H1 (cell line): Measurements from ENCODE around the gene SLC1A6. TPM values are rescaled to one million over a fixed set of nuclear protein-coding genes. Genes with fewer than 3 reads are reported as not detected.

Experiments used
- CTCF ChIA-PET: fragments of 300-600 bp; sonication (Branson Sonifier 250); formaldehyde crosslinking; loops from one replicate; lab custom pipeline; 2021; ENCODE audit not compliant: partially characterized antibody; lab: Charles Lee
- POLR2A ChIA-PET: fragments of 300-600 bp; sonication (Branson Sonifier 250); formaldehyde crosslinking; loops from one replicate; lab custom pipeline; 2021; ENCODE audit warnings: inconsistent platforms; ENCODE audit not compliant: partially characterized antibody; lab: Charles Lee
- DNase-seq, 2 experiments: peaks; one replicate each; pipeline versions ENCODE4 v3.0.0 to v3.0.0-alpha.2; 2010 to 2022; ENCODE audit warnings: low spot score in 2 of 2, low read depth in 1 of 2, mixed read lengths in 1 of 2
- FAIRE-seq: peaks from 2 replicates; lab custom pipeline; 2011; peaks lifted over from hg19 to GRCh38; lab: Jason Lieb, UNC
- H2AFZ ChIP-seq: 2 replicates; pipeline ENCODE4 v1.8.1; 2012; ENCODE audit warnings: low read length, inconsistent platforms
- H2AK5ac ChIP-seq: 2 replicates; pipeline ENCODE4 v1.6.1; 2013; ENCODE audit warnings: low read depth, low read length
- H2BK120ac ChIP-seq: replicated peaks from 2 replicates; pipeline ENCODE3; 2013; ENCODE audit warnings: low read depth, low read length, inconsistent platforms
- H2BK12ac ChIP-seq: 2 replicates; pipeline ENCODE4 v1.6.1; 2013; ENCODE audit warnings: low read depth, low read length
- H2BK15ac ChIP-seq: 2 replicates; pipeline ENCODE4 v1.6.1; 2013; ENCODE audit warnings: low read length
- H2BK20ac ChIP-seq: 2 replicates; pipeline ENCODE4 v1.6.1; 2013; ENCODE audit warnings: low read length
- H2BK5ac ChIP-seq: 2 replicates; pipeline ENCODE4 v1.6.1; 2013; ENCODE audit warnings: low read depth, low read length
- H3K14ac ChIP-seq: 2 replicates; pipeline ENCODE4 v1.6.1; 2013; ENCODE audit warnings: inconsistent platforms; ENCODE audit not compliant: insufficient read length
- H3K18ac ChIP-seq: 2 replicates; pipeline ENCODE4 v1.6.1; 2013; ENCODE audit warnings: low read length; ENCODE audit errors: extremely low read depth
- H3K23ac ChIP-seq: 2 replicates; pipeline ENCODE4 v1.6.1; 2013; ENCODE audit warnings: inconsistent platforms; ENCODE audit not compliant: insufficient read length
- H3K23me2 ChIP-seq: 2 replicates; pipeline ENCODE4 v1.6.1; 2013; ENCODE audit warnings: low read depth, low read length
- H3K27ac ChIP-seq: 2 replicates; pipeline ENCODE4 v1.6.1; 2011; ENCODE audit warnings: low read depth, low read length, inconsistent platforms
- H3K27me3 ChIP-seq, 4 experiments: replicated peaks in 1 of 4; 1 replicate in 1 of 4; 2 replicates in 3 of 4; pipeline versions ENCODE4 v1.6.1 to v1.8.1; 2011 to 2013; ENCODE audit warnings: low read length in 3 of 4, mild to moderate bottlenecking in 3 of 4, inconsistent platforms in 2 of 4, mixed read lengths in 2 of 4, moderate library complexity in 1 of 4; ENCODE audit not compliant: control insufficient read depth in 3 of 4, insufficient read depth in 3 of 4; ENCODE audit errors: extremely low read depth in 1 of 4
- H3K36me3 ChIP-seq, 4 experiments: 2 replicates each; pipeline versions ENCODE4 v1.6.1 to v1.8.1; 2011 to 2013; ENCODE audit warnings: mild to moderate bottlenecking in 4 of 4, low read length in 3 of 4, moderate library complexity in 2 of 4, control low read depth in 1 of 4, inconsistent platforms in 1 of 4; ENCODE audit not compliant: insufficient read depth in 4 of 4, control insufficient read depth in 2 of 4
- H3K4ac ChIP-seq: replicated peaks from 2 replicates; pipeline ENCODE3; 2013; ENCODE audit warnings: low read length, low read depth, mixed read lengths, inconsistent platforms; ENCODE audit not compliant: insufficient read length
- H3K4me1 ChIP-seq, 4 experiments: replicated peaks in 1 of 4; 1 replicate in 1 of 4; 2 replicates in 3 of 4; pipeline versions ENCODE4 v1.6.1 to v1.8.1; 2011 to 2013; ENCODE audit warnings: low read length in 3 of 4, inconsistent platforms in 2 of 4, mixed read lengths in 1 of 4; ENCODE audit not compliant: insufficient read depth in 4 of 4, control insufficient read depth in 3 of 4
- H3K4me2 ChIP-seq, 2 experiments: 2 replicates each; pipeline versions ENCODE4 v1.6.1 to v1.8.1; 2011 to 2013; ENCODE audit warnings: low read depth in 2 of 2, low read length in 2 of 2, control low read depth in 1 of 2, inconsistent platforms in 1 of 2, mild to moderate bottlenecking in 1 of 2; ENCODE audit not compliant: insufficient read depth in 1 of 2
- H3K4me3 ChIP-seq, 4 experiments: fragments of 200-600, 300-600 bp in 1 of 4; sonication (generic), shearing (Covaris generic), sonication (Bioruptor Twin) in 1 of 4; 2 replicates each; pipeline versions ENCODE4 v1.5.1 to v1.8.1; 2011 to 2016; ENCODE audit warnings: low read length in 4 of 4, low read depth in 3 of 4, control low read depth in 2 of 4, inconsistent platforms in 2 of 4, mild to moderate bottlenecking in 2 of 4, mixed read lengths in 1 of 4, moderate library complexity in 1 of 4; ENCODE audit not compliant: insufficient read depth in 2 of 4; ENCODE audit errors: extremely low read depth in 1 of 4
- H3K56ac ChIP-seq: replicated peaks from 2 replicates; pipeline ENCODE3; 2013; ENCODE audit warnings: low read depth, mild to moderate bottlenecking, mixed read lengths, low read length, inconsistent platforms; ENCODE audit not compliant: insufficient read length
- H3K79me1 ChIP-seq: 2 replicates; pipeline ENCODE4 v1.6.1; 2013; ENCODE audit warnings: low read depth, low read length, control low read depth
- H3K79me2 ChIP-seq, 2 experiments: 2 replicates each; pipeline versions ENCODE4 v1.6.1 to v1.8.1; 2012 to 2013; ENCODE audit warnings: low read length in 2 of 2, mild to moderate bottlenecking in 2 of 2, inconsistent platforms in 1 of 2; ENCODE audit not compliant: insufficient read depth in 2 of 2, control insufficient read depth in 1 of 2
- H3K9ac ChIP-seq, 4 experiments: replicated peaks in 1 of 4; 1 replicate in 1 of 4; 2 replicates in 3 of 4; pipeline versions ENCODE4 v1.6.1 to v1.8.1; 2011 to 2013; ENCODE audit warnings: low read depth in 3 of 4, low read length in 3 of 4, control low read depth in 2 of 4, mild to moderate bottlenecking in 2 of 4, moderate library complexity in 2 of 4, inconsistent platforms in 1 of 4; ENCODE audit errors: extremely low read depth in 1 of 4
- H3K9me3 ChIP-seq, 2 experiments: 2 replicates each; pipeline versions ENCODE4 v1.6.1 to v1.8.1; 2012 to 2013; ENCODE audit warnings: mild to moderate bottlenecking in 2 of 2, moderate library complexity in 2 of 2, control low read depth in 1 of 2, inconsistent platforms in 1 of 2, low read depth in 1 of 2, low read length in 1 of 2, mixed read lengths in 1 of 2; ENCODE audit not compliant: insufficient read depth in 2 of 2
- H4K20me1 ChIP-seq, 2 experiments: replicated peaks in 1 of 2; 2 replicates each; pipeline versions ENCODE3 to v1.8.1; 2011 to 2013; ENCODE audit warnings: inconsistent platforms in 2 of 2, low read length in 2 of 2, mild to moderate bottlenecking in 1 of 2; ENCODE audit not compliant: insufficient read depth in 2 of 2, control insufficient read depth in 1 of 2
- H4K5ac ChIP-seq: 2 replicates; pipeline ENCODE4 v1.6.1; 2013; ENCODE audit warnings: low read length, low read depth, mixed read lengths, inconsistent platforms; ENCODE audit not compliant: insufficient read length
- H4K8ac ChIP-seq: 2 replicates; pipeline ENCODE4 v1.8.0; 2013; ENCODE audit warnings: mild to moderate bottlenecking, moderate library complexity, low read length, inconsistent platforms; ENCODE audit not compliant: insufficient read depth; ENCODE audit errors: extremely low read depth
- H4K91ac ChIP-seq: replicated peaks from 2 replicates; pipeline ENCODE3; 2013; ENCODE audit warnings: low read length, mixed read lengths, inconsistent platforms; ENCODE audit not compliant: insufficient read length
- CBX8 ChIP-seq: fragments of 300-800, 300-1000 bp; sonication (generic); IDR thresholded peaks from 2 replicates; pipeline ENCODE4 v1.7.1; 2016; ENCODE audit warnings: low read depth, low read length, borderline replicate concordance
- CHD2 ChIP-seq: IDR thresholded peaks from 2 replicates; pipeline ENCODE4 v1.6.1; 2012; ENCODE audit warnings: low read length, improper control_type of control experiment
- CREB1 ChIP-seq: IDR thresholded peaks from 2 replicates; pipeline ENCODE4 v1.6.1; 2012; ENCODE audit warnings: inconsistent platforms
- CTCF ChIP-seq, 3 experiments: IDR thresholded peaks; 1 replicate in 2 of 3; 2 replicates in 1 of 3; pipeline versions ENCODE4 v1.5.1 to v1.6.1; 2011; ENCODE audit warnings: low read length in 3 of 3, mild to moderate bottlenecking in 3 of 3, inconsistent platforms in 2 of 3, low read depth in 1 of 3, moderate library complexity in 1 of 3; ENCODE audit not compliant: insufficient read depth in 1 of 3; ENCODE audit errors: control extremely low read depth in 1 of 3
- FOSL1 ChIP-seq: IDR thresholded peaks from 2 replicates; pipeline ENCODE4 v1.6.1; 2011; ENCODE audit warnings: mild to moderate bottlenecking, low read depth, low read length, moderate library complexity; ENCODE audit not compliant: insufficient read depth
- GABPA ChIP-seq: IDR thresholded peaks from 2 replicates; pipeline ENCODE4 v1.6.1; 2011; ENCODE audit warnings: mild to moderate bottlenecking, low read length, moderate library complexity, borderline replicate concordance; ENCODE audit not compliant: insufficient read depth
- JUND ChIP-seq: IDR thresholded peaks from 2 replicates; pipeline ENCODE4 v1.6.1; 2011; ENCODE audit warnings: mild to moderate bottlenecking, improper control_type of control experiment, low read length
- KDM5A ChIP-seq: fragments of 200-600 bp; IDR thresholded peaks from 2 replicates; pipeline ENCODE4 v1.7.1; 2012; ENCODE audit warnings: mild to moderate bottlenecking, low read length, inconsistent platforms, mixed read lengths
- POLR2AphosphoS5 ChIP-seq: IDR thresholded peaks from 2 replicates; pipeline ENCODE4 v1.6.1; 2011; ENCODE audit warnings: low read depth, low read length
- RBBP5 ChIP-seq: IDR thresholded peaks from 2 replicates; pipeline ENCODE4 v1.7.1; 2012; ENCODE audit warnings: low read depth, mild to moderate bottlenecking, inconsistent platforms, low read length, moderate library complexity, borderline replicate concordance
- RFX5 ChIP-seq: IDR thresholded peaks from 2 replicates; pipeline ENCODE4 v1.6.1; 2011; ENCODE audit warnings: low read depth, low read length, improper control_type of control experiment, borderline replicate concordance
- SRF ChIP-seq: IDR thresholded peaks from 2 replicates; pipeline ENCODE4 v1.6.1; 2011; ENCODE audit warnings: mild to moderate bottlenecking, low read depth, low read length, moderate library complexity
- SUZ12 ChIP-seq: fragments of 200-600 bp; sonication (generic); IDR thresholded peaks from 2 replicates; pipeline ENCODE4 v1.6.1; 2012; ENCODE audit warnings: mild to moderate bottlenecking, inconsistent platforms, low read length, moderate library complexity, mixed read lengths
- WGBS, 2 experiments: shearing (Covaris generic) in 1 of 2; methylation state at CpG; one replicate each; pipeline versions ENCODE4 v1.1.6 to v1.1.7; 2013 to 2015; ENCODE audit warnings: low lambda C conversion rate in 2 of 2, mixed read lengths in 2 of 2, inconsistent platforms in 1 of 2, low coverage in 1 of 2, missing lambda C conversion rate in 1 of 2; ENCODE audit not compliant: insufficient replicate concordance in 2 of 2, insufficient coverage in 1 of 2, insufficient read length in 1 of 2; ENCODE audit errors: extremely low coverage in 1 of 2, missing lambda C conversion rate in 1 of 2; 5-methylcytosine and 5-hydroxymethylcytosine counted together
- polyA plus RNA-seq, 7 experiments: library from polyadenylated mRNA; depleted of rRNA in 3 of 7; stranded (reverse) in 5 of 7; unstranded in 2 of 7; fragments of >200 nt in 5 of 7; fragments of 200-250 nt in 2 of 7; gene quantifications; 1 replicate in 5 of 7; 2 replicates in 1 of 7; 4 replicates in 1 of 7; pipeline versions ENCODE4 v1.2.1 to v1.2.3, GENCODE V29; 2011 to 2013; ENCODE audit warnings: missing spikeins in 2 of 7, mixed read lengths in 2 of 7
- total RNA-seq: library from RNA; stranded (reverse); fragmentation: NEBNext Ultra II Directional; extraction: Animal tissue kit (Norgen Biotek cat#: 25700); gene quantifications from 2 replicates; pipeline ENCODE4 v1.2.1, GENCODE V29; 2021

Gene SLC1A6
- total and polyA plus RNA-seq, 2 of the 8 experiments (the other 6 are each of a cell fraction or from before 2014, with no cell fraction given), result 14.0 to 26.6 TPM

- H2AK5ac ChIP-seq, result no peak overlapping the region
- no peaks in the 10 kb centered on the region for H3K79me1 ChIP-seq
- no peak for FAIRE-seq
- H2AFZ ChIP-seq, result no peak overlapping the region
- H3K27ac ChIP-seq, result no peak overlapping the region
- H3K4me1 ChIP-seq, result no peaks in the 10 kb centered on the region
- H3K4me2 ChIP-seq, result no peak overlapping the region
- H3K4me3 ChIP-seq, result no peak overlapping the region
- no peak overlapping the region for H4K5ac ChIP-seq
- H2BK12ac ChIP-seq, result no peak overlapping the region
- H3K23ac ChIP-seq, result no peak overlapping the region
- no peak overlapping the region for H3K14ac ChIP-seq
- no peak overlapping the region for H3K56ac ChIP-seq
- H4K8ac ChIP-seq, result no peak overlapping the region
- H3K23me2 ChIP-seq, result no peaks in the 10 kb centered on the region
- WGBS, 2 experiments, result 88% methylated on average over 8 of the region's 8 CpGs; no CpG with 5 or more reads in 1 of the 2 experiments
- H4K20me1 ChIP-seq, result no peaks in the 10 kb centered on the region
- H2BK15ac ChIP-seq, result no peak overlapping the region
- no peaks in the 10 kb centered on the region for H3K79me2 ChIP-seq
- ChIA-PET POLR2A (no interaction called here), CTCF (no interaction called here)
- no peak overlapping the region for H2BK5ac ChIP-seq
- H2BK20ac ChIP-seq, result no peak overlapping the region
- no peak overlapping the region for H2BK120ac ChIP-seq
- H3K9me3 ChIP-seq, result peaks cover 27 to 43% of the 10 kb centered on the region in 2 experiments
- H3K36me3 ChIP-seq, result no peaks in the 10 kb centered on the region
- H3K27me3 ChIP-seq, result no peaks in the 10 kb centered on the region
- no peak for DNase-seq
- no peak overlapping the region for H3K9ac ChIP-seq
- H3K4ac ChIP-seq, result no peak overlapping the region
- H3K18ac ChIP-seq, result no peak overlapping the region
- H4K91ac ChIP-seq, result no peak overlapping the region
- no peak for TF ChIP-seq CREB1
- TF ChIP-seq CTCF (IDR thresholded peaks at IDR 0.05; ENCODE audit: control extremely low read depth in 1 of 3, insufficient read depth in 1 of 3, low read depth in 1 of 3, low read length in 3 of 3), result no peak
- no peak for TF ChIP-seq JUND
- no peak for TF ChIP-seq CBX8
- TF ChIP-seq FOSL1, result no peak
- TF ChIP-seq RBBP5, result no peak
- TF ChIP-seq CHD2, result no peak
- no peak for TF ChIP-seq GABPA
- TF ChIP-seq RFX5, result no peak
- no peak for TF ChIP-seq SRF
- TF ChIP-seq KDM5A, result no peak
- TF ChIP-seq POLR2AphosphoS5, result no peak
- TF ChIP-seq SUZ12, result no peak
These were observed 29.8 kb downstream of the SLC1A6 start for GRCh38 chr19:14949876-14950275.
